K562 (cell line): ENCODE results near the gene LUC7L3. TPM values are rescaled to one million over a fixed set of nuclear protein-coding genes. Genes with fewer than 3 reads are reported as not detected.
A peak's percentile ranks its signal among the peaks of the same experiment; 100 is the strongest.

Experiments
- ATAC-seq: fragments of 200-7000 bp; cut with Tn5 transposase; 3 replicates; pipeline ENCODE4 v1.9.1; 2020; ENCODE audit warnings: moderate library complexity
- BruUV-seq: library from RNA; stranded (reverse); fragments of 400-500 nt; replicated peaks from 2 replicates; lab custom pipeline; 2021; lab: Mats Ljungman, UMichigan
- CTCF ChIA-PET: fragments of 300-600 bp; formaldehyde crosslinking; extraction: SDS; loops from one replicate; lab custom pipeline; 2021; ENCODE audit warnings: low intra/inter-chr PET ratio; lab: Yijun Ruan, JAX
- POLR2A ChIA-PET: fragments of 300-600, 350-650 bp; sonication (Branson Sonifier 250); formaldehyde crosslinking; extraction: SDS; loops from one replicate; lab custom pipeline; 2021; ENCODE audit warnings: antibody characterized with exemption, inconsistent platforms; lab: Yijun Ruan, JAX
- DNase-seq, 4 experiments: peaks; one replicate each; pipeline versions ENCODE4 v3.0.0 to v3.0.0-alpha.2; 2011 to 2018; ENCODE audit warnings: low spot score in 3 of 4, mixed read lengths in 3 of 4; ENCODE audit errors: extremely low read depth in 1 of 4
- FAIRE-seq: peaks from 2 replicates; lab custom pipeline; 2011; peaks lifted over from hg19 to GRCh38; lab: Jason Lieb, UNC
- H2AFZ ChIP-seq: 2 replicates; pipeline ENCODE4 v1.6.0; 2011; ENCODE audit warnings: low read depth, low read length, control low read depth, inconsistent platforms
- H3K27ac ChIP-seq: fragments of 200-600 bp; 3 replicates; pipeline ENCODE4 v1.8.0; 2011; ENCODE audit warnings: low read depth, mild to moderate bottlenecking, control low read depth, inconsistent platforms, low read length, moderate library complexity, mixed read lengths; ENCODE audit errors: extremely low read depth
- H3K27me3 ChIP-seq, 2 experiments: fragments of 300-600 bp in 1 of 2; 2 replicates in 1 of 2; 3 replicates in 1 of 2; pipeline versions ENCODE4 v1.6.0 to v1.8.0; 2011; ENCODE audit warnings: inconsistent platforms in 2 of 2, low read length in 2 of 2, mild to moderate bottlenecking in 1 of 2, mixed read lengths in 1 of 2, moderate library complexity in 1 of 2; ENCODE audit not compliant: control insufficient read depth in 2 of 2, insufficient read depth in 2 of 2
- H3K36me3 ChIP-seq: fragments of 300-600 bp; 3 replicates; pipeline ENCODE4 v1.8.0; 2011; ENCODE audit warnings: mild to moderate bottlenecking, low read length, inconsistent platforms; ENCODE audit not compliant: control insufficient read depth, insufficient read depth
- H3K4me1 ChIP-seq, 2 experiments: fragments of 200-600 bp in 1 of 2; replicated peaks in 1 of 2; 2 replicates in 1 of 2; 3 replicates in 1 of 2; pipeline versions ENCODE4 v1.5.1 to v1.8.0; 2011; ENCODE audit warnings: inconsistent platforms in 2 of 2, low read length in 2 of 2, mild to moderate bottlenecking in 1 of 2, mixed read lengths in 1 of 2, moderate library complexity in 1 of 2; ENCODE audit not compliant: control insufficient read depth in 2 of 2, insufficient read depth in 2 of 2
- H3K4me2 ChIP-seq: 2 replicates; pipeline ENCODE4 v1.6.1; 2011; ENCODE audit warnings: low read length, control low read depth, inconsistent platforms, mixed read lengths; ENCODE audit not compliant: insufficient read depth
- H3K4me3 ChIP-seq: fragments of 200-600 bp; sonication (generic), shearing (Covaris generic); 2 replicates; pipeline ENCODE4 v1.5.1; 2016; ENCODE audit warnings: control low read depth, inconsistent platforms
- H3K79me2 ChIP-seq: fragments of 200-600 bp; 3 replicates; pipeline ENCODE4 v1.8.0; 2011; ENCODE audit warnings: low read length, inconsistent platforms; ENCODE audit not compliant: control insufficient read depth, insufficient read depth
- H3K9ac ChIP-seq, 2 experiments: 2 replicates each; pipeline versions ENCODE4 v1.6.0 to v1.6.1; 2011; ENCODE audit warnings: low read depth in 2 of 2, low read length in 2 of 2, control low read depth in 1 of 2, inconsistent platforms in 1 of 2, mild to moderate bottlenecking in 1 of 2, mixed read lengths in 1 of 2; ENCODE audit not compliant: insufficient read depth in 1 of 2
- H3K9me1 ChIP-seq: one replicate; pipeline ENCODE4 v1.6.0; 2011; ENCODE audit warnings: inconsistent platforms, mild to moderate bottlenecking, low read length, moderate library complexity; ENCODE audit not compliant: control insufficient read depth, insufficient read depth
- H3K9me3 ChIP-seq: replicated peaks from 2 replicates; pipeline ENCODE4 v1.5.1; 2011; ENCODE audit warnings: low read depth, low read length, inconsistent platforms; ENCODE audit not compliant: control insufficient read depth, insufficient read depth
- H4K20me1 ChIP-seq: replicated peaks from 2 replicates; pipeline ENCODE4 v1.6.1; 2011; ENCODE audit warnings: low read length, inconsistent platforms, mixed read lengths; ENCODE audit not compliant: control insufficient read depth, insufficient read depth
- DPF2 ChIP-seq: fragments of 450-650 bp; IDR thresholded peaks from 2 replicates; pipeline ENCODE4 v1.6.1; 2016
- MEIS2 ChIP-seq: fragments of 450-650 bp; IDR thresholded peaks from 2 replicates; pipeline ENCODE4 v1.6.1; 2014; ENCODE audit warnings: mild to moderate bottlenecking; ENCODE audit not compliant: partially characterized antibody
- ZKSCAN8 ChIP-seq: fragments of 200-800 bp; sonication (Bioruptor generic); IDR thresholded peaks from 2 replicates; pipeline ENCODE4 v1.6.1; 2016; ENCODE audit warnings: missing genetic modification characterization, missing compliant biosample characterization
- WGBS: fragments of 100-300 bp; shearing (Covaris generic); methylation state at CpG from one replicate; pipeline ENCODE4 v1.1.6; 2016; ENCODE audit warnings: low coverage, mixed read lengths; ENCODE audit not compliant: insufficient coverage; ENCODE audit errors: missing lambda C conversion rate; 5-methylcytosine and 5-hydroxymethylcytosine counted together
- in situ Hi-C: fragments of 300-500 bp; cut with MboI; formaldehyde crosslinking; loops from 4 replicates; pipeline ENCODE4 v1.15.0; 2018; ENCODE audit warnings: inconsistent platforms, mixed read lengths
- intact Hi-C: fragments of 100-400 bp; cut with micrococcal nuclease; formaldehyde crosslinking; loops from 2 replicates; pipeline ENCODE4 v1.14.2; 2022
- polyA plus RNA-seq, 8 experiments: library from polyadenylated mRNA; depleted of rRNA in 4 of 8; stranded (reverse) in 5 of 8; unstranded in 3 of 8; fragments of >200 nt; fragmentation: Nextera tagmentation in 2 of 8; fragmentation: Illumina TruSeq in 1 of 8; extraction: Ambion mirVana in 2 of 8; extraction: Trizol in 1 of 8; gene quantifications; 2 replicates each; pipeline versions ENCODE4 v1.2.1 to v1.2.3, GENCODE V29; 2011 to 2014; ENCODE audit warnings: inconsistent platforms in 1 of 8, missing spikeins in 1 of 8
- total RNA-seq, 7 experiments: library from RNA; depleted of rRNA in 6 of 7; stranded (reverse); fragments of >200 nt in 6 of 7; fragmentation: Illumina TruSeq in 2 of 7; extraction: Trizol in 2 of 7; gene quantifications; 2 replicates each; pipeline versions ENCODE4 v1.2.1 to v1.2.3, GENCODE V29; 2011 to 2021; ENCODE audit warnings: low replicate concordance in 1 of 7
- TF ChIP-seq, protein P1 (sequence below): fragments of 450-650 bp; formaldehyde crosslinking; conservative IDR thresholded peaks from 2 replicates; pipeline ENCODE4 v1.4.0; 2022; ENCODE audit warnings: mild to moderate bottlenecking, missing genetic modification characterization

The LUC7L3 gene
- total and polyA plus RNA-seq, 9 of the 15 experiments (the other 6 are each of a cell fraction or from before 2014, with no cell fraction given): 80.8 to 284 (median 127) TPM

DNA sequence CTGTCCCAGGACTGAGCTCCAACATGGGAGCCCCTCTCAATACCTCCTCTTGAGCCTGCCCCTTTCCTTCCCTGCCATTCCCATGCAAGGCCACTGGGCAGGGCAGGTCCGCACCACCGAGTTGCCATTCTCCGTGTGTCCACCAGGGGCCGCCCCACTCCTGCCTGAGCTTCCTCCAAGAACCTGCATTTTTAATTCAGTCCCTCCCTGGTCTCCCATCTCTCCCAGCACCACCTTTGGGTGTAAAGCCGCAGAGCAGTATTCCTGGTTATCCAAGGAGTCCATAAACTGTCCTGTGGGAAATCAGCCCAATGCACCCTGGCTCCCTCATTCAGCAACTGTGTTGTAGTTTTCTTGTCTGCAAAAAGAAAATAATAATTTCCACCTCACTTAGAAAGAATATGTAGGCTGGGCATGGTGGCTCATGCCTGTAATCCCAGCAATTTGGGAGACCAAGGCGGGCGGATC, 63.8 kb downstream of the LUC7L3 start (continued):
- TF ChIP-seq, protein P1, sequence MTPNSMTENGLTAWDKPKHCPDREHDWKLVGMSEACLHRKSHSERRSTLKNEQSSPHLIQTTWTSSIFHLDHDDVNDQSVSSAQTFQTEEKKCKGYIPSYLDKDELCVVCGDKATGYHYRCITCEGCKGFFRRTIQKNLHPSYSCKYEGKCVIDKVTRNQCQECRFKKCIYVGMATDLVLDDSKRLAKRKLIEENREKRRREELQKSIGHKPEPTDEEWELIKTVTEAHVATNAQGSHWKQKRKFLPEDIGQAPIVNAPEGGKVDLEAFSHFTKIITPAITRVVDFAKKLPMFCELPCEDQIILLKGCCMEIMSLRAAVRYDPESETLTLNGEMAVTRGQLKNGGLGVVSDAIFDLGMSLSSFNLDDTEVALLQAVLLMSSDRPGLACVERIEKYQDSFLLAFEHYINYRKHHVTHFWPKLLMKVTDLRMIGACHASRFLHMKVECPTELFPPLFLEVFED: no peak
- TF ChIP-seq DPF2: no peak
- TF ChIP-seq, all 486 proteins: peak for 35

DNA sequence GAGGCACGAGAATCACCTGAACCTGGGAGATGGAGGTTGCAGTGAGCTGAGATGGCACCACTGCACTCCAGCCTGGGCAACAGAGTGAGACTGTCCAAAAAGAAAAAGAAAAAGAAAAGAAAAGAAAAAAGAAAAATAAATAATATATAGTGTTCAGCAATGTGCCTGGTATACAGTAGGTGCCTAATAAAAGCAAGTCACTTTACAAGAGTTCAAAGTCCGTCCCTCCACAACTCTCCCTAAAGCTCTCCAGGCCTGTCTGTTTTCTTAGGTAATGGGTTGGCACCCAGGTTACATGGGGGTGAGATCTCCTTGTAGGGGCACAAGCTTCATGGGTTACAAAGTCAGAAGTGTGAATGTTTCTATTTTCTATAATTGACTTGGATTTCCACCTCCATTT, 64.5 kb downstream of the LUC7L3 start:
- ATAC-seq (no peak), DNase-seq (no peak), FAIRE-seq (no peak)
- ChIA-PET CTCF (interaction anchor here (1.0 to 3.7 kb wide), 4 partner anchors 58 to 273 kb away, joined by 3 to 72 read pairs (median 13); no protein-coding TSS in a partner anchor), POLR2A (interaction anchor here (1.2 kb wide), 1 partner anchor 69 kb away, joined by 6 read pairs; no protein-coding TSS in a partner anchor)
- H3K79me2 ChIP-seq: no peaks in the 10 kb centered on the region
- H3K4me1 ChIP-seq: peaks cover 0 to 4% of the 10 kb centered on the region in 2 experiments; a peak in 1 of 5 replicates
- no peaks in the 10 kb centered on the region for H3K27me3 ChIP-seq
- no peak overlapping the region for H3K9ac ChIP-seq
- H3K9me3 ChIP-seq: no peaks in the 10 kb centered on the region
- H3K36me3 ChIP-seq: no peaks in the 10 kb centered on the region
- intact Hi-C loops (loop anchor here (1.0 to 2.0 kb wide), 3 partner anchors 58 to 237 kb away; partner anchors contain the start of gene SPATA20), in situ Hi-C loops (loop anchor here (5.0 kb wide), 2 partner anchors 58 to 173 kb away; no protein-coding TSS in a partner anchor)
- no peaks in the 10 kb centered on the region for H4K20me1 ChIP-seq
- 39% methylated on average over 2 of the region's 2 CpGs for WGBS
- H3K4me2 ChIP-seq: no peak overlapping the region
- H3K4me3 ChIP-seq: no peak overlapping the region
- no peaks in the 10 kb centered on the region for H3K9me1 ChIP-seq
- no peak overlapping the region for H2AFZ ChIP-seq
- no peak overlapping the region for H3K27ac ChIP-seq
- BruUV-seq: no TSS peak
- TF ChIP-seq MEIS2: no peak
- TF ChIP-seq ZKSCAN8 (CRISPR knock-in tag): peak; percentile 93
